Vagina (tissue), 2 donors: ENCODE measurements around the gene VMP1.
"Not testable (repeated sequence)": the region's sequence is repeated elsewhere in the genome, so short reads cannot be mapped to it uniquely, and the experiment has no call there.

ENCODE experiments used
- POLR2AphosphoS5 ChIP-seq, 2 donors: sonication (generic); formaldehyde crosslinking; IDR thresholded peaks; one replicate each; pipeline ENCODE4 v1.9.0; 2017; ENCODE audit warnings: antibody characterized with exemption in 2 of 2, mild to moderate bottlenecking in 2 of 2, low read depth in 1 of 2; ENCODE audit not compliant: insufficient read depth in 1 of 2
- TF ChIP-seq, protein P1 (sequence below), 3 experiments: fragments of 450-650 bp in 2 of 3; fragments of 200-600 bp in 1 of 3; sonication (generic) in 1 of 3; IDR thresholded peaks; one replicate each; pipeline ENCODE4 v1.5.1; 2017 to 2019; ENCODE audit warnings: antibody characterized with exemption in 3 of 3, mild to moderate bottlenecking in 2 of 3, moderate library complexity in 2 of 3

GRCh38 chr17:59755069-59755468, 47.6 kb downstream of the VMP1 start:
- TF ChIP-seq, protein P1, sequence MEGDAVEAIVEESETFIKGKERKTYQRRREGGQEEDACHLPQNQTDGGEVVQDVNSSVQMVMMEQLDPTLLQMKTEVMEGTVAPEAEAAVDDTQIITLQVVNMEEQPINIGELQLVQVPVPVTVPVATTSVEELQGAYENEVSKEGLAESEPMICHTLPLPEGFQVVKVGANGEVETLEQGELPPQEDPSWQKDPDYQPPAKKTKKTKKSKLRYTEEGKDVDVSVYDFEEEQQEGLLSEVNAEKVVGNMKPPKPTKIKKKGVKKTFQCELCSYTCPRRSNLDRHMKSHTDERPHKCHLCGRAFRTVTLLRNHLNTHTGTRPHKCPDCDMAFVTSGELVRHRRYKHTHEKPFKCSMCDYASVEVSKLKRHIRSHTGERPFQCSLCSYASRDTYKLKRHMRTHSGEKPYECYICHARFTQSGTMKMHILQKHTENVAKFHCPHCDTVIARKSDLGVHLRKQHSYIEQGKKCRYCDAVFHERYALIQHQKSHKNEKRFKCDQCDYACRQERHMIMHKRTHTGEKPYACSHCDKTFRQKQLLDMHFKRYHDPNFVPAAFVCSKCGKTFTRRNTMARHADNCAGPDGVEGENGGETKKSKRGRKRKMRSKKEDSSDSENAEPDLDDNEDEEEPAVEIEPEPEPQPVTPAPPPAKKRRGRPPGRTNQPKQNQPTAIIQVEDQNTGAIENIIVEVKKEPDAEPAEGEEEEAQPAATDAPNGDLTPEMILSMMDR (IDR thresholded peaks at IDR 0.05): not testable (repeated sequence)
- TF ChIP-seq POLR2AphosphoS5 (IDR thresholded peaks at IDR 0.05; ENCODE audit: insufficient read depth in 1 of 2, low read depth in 1 of 2): not testable (repeated sequence)
